ENCODE data around the gene MUC12.

The MUC12 gene

DNA sequence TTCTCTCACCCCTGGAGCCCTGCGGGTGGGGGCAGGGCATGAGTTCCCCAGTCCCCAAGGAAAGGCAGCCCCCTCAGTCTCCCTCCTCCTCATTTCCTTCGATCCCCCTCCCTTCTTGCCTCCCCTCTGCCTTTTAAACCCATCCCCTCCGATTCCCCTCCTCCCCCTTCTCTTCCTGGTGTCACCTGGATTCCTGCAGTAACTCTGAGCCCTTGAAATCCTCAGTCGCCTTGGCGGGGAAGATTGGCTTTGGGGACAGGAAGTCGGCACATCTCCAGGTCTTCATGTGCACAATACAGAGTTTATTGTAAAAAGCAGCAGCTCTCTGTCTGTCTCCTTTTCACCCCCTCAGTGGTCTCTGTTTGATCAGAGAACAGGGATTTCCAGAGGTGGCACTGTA lies 1.3 kb upstream of the MUC12 start:
- TF ChIP-seq GATA3 (IDR thresholded peaks at IDR 0.05; ENCODE audit: low read depth, low read length) (no peak), GATA2 (IDR thresholded peaks at IDR 0.05; ENCODE audit: low read depth, low read length) (no peak)

DNA sequence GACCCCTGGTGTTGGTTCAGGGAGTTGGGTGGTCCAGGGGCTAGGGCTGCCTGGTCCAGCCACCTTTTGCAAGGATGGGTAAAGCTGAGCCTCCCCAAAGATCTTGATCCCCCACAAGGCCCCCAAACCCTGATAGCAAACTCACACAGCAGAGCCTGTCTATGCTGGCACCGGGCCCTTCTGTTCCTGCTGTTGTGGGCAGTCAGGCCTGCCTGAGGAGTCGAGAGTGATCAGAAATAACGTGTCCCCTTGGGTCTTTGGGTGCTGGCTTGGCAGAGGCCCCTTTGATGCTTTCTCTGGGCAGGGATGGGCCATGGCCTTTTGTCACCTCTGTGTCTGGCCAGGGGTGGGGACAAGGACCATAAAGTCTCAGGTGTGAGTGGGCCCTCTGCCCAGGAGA lies 715 bp upstream of the MUC12 start:
- no peak for TF ChIP-seq GATA3 (IDR thresholded peaks at IDR 0.05; ENCODE audit: low read depth, low read length)
- TF ChIP-seq GATA2 (IDR thresholded peaks at IDR 0.05; ENCODE audit: low read depth, low read length), result no peak

GRCh38 chr7:100971111-100972001 lies 2.0 kb downstream of the MUC12 start:
- TF ChIP-seq GATA2 (IDR thresholded peaks at IDR 0.05; ENCODE audit: low read depth, low read length) (no peak), GATA3 (IDR thresholded peaks at IDR 0.05; ENCODE audit: low read depth, low read length) (no peak)

GRCh38 chr7:100972002-100972347 lies 2.6 kb downstream of the MUC12 start:
- TF ChIP-seq GATA3 (IDR thresholded peaks at IDR 0.05; ENCODE audit: low read depth, low read length) (no peak), GATA2 (IDR thresholded peaks at IDR 0.05; ENCODE audit: low read depth, low read length) (no peak)

DNA sequence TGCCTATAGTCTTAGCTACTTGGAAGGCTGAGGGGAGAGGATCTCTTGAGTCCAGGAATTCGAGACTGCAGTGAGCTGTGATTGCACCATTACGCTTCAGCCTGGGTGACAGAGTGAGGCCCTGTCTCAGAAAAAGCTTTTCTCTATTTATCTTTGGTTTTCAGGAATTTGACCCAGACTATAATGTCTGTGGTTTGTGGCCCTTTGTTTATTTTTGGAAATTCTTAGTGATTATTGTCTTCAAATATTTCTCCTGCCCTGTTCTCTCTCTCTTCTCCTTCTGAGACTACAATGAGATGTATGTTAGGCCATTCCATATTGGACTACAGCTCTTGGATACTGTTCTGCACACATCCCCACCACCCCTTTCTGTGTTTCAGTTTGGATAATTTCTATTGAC lies 4.7 kb downstream of the MUC12 start:
- no peak for TF ChIP-seq GATA2 (IDR thresholded peaks at IDR 0.05; ENCODE audit: low read depth, low read length)
- TF ChIP-seq GATA3 (IDR thresholded peaks at IDR 0.05; ENCODE audit: low read depth, low read length), result no peak

DNA sequence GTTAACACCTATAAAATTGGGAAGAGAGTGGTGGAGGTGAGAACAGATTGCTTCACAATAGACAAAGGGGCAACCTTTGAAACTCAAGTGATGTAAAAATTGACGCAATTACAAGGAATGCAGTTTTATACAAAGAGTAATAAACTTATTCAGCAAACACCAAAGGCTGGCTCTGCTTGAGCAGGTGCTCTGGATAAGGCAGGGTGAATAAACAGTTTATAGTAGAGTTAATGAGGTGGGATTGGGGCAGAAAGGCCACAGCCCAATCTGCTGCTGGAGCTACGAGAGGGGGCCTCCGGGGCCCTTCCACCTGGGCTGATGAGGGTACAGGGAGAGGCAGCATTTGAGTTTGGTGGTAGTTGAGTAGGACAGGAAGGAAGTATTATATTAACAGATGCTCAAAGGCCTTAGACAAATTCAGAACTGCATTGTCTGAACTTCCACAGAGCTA lies 6.0 kb downstream of the MUC12 start:
- no peak for TF ChIP-seq GATA2 (IDR thresholded peaks at IDR 0.05; ENCODE audit: low read depth, low read length)
- TF ChIP-seq GATA3 (IDR thresholded peaks at IDR 0.05; ENCODE audit: low read depth, low read length), result no peak

- no peak for TF ChIP-seq GATA2 (IDR thresholded peaks at IDR 0.05; ENCODE audit: low read depth, low read length)
- TF ChIP-seq GATA3 (IDR thresholded peaks at IDR 0.05; ENCODE audit: low read depth, low read length), result no peak
Observed at GRCh38 chr7:100978300-100978699, 8.9 kb downstream of the MUC12 start.

GRCh38 chr7:100983451-100984187 lies 14.3 kb downstream of the MUC12 start:
- TF ChIP-seq GATA2 (IDR thresholded peaks at IDR 0.05; ENCODE audit: low read depth, low read length) (no peak), GATA3 (IDR thresholded peaks at IDR 0.05; ENCODE audit: low read depth, low read length) (no peak)

GRCh38 chr7:100991631-100992030 lies 22.3 kb downstream of the MUC12 start:
- TF ChIP-seq GATA2 (IDR thresholded peaks at IDR 0.05; ENCODE audit: low read depth, low read length) (no peak), GATA3 (IDR thresholded peaks at IDR 0.05; ENCODE audit: low read depth, low read length) (no peak)

DNA sequence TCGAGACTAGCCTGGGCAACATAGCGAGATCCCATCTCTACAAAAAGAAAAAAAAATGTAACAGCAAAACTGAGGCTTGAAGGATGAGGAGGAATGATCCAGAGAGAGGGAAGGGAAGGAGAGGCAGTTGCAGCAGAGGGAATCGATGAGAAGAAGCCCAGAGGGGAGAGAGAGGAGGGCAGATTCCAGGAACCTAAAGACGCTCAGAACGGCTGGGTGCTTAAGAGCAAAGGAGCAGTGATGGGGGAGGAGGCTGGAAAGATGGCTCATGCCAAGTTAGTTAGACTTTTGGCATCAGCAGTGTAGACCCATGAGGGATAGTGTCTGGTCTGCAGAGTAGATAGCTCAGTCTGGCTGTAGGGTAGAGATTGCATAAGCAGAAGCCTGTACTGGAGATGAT lies 40.3 kb downstream of the MUC12 start:
- TF ChIP-seq GATA3 (IDR thresholded peaks at IDR 0.05; ENCODE audit: low read depth, low read length) (no peak), GATA2 (IDR thresholded peaks at IDR 0.05; ENCODE audit: low read depth, low read length) (no peak)

GRCh38 chr7:101012931-101013330 lies 43.6 kb downstream of the MUC12 start:
- no peak for TF ChIP-seq GATA2 (IDR thresholded peaks at IDR 0.05; ENCODE audit: low read depth, low read length)
- no peak for TF ChIP-seq GATA3 (IDR thresholded peaks at IDR 0.05; ENCODE audit: low read depth, low read length)

DNA sequence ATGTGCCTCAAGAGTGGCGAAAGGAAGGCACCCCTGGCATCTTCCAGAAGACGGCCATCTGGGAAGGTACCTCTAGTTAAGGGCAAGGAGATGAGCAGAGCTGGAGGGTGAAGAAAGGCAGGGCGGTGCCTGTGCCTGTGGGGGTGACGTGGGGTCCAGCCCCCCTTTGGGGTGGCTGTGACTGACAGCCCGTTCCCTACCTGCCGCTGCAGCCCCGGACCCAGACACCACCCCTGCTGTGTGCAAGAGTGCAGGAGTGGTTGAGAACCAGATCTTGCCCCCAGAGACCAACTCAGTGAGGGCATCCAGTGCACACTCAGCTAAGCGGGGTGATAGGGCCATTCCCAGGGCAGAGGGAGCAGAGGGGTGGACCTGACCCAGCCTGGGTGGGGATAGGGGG lies 46.3 kb downstream of the MUC12 start:
- TF ChIP-seq GATA2 (IDR thresholded peaks at IDR 0.05; ENCODE audit: low read depth, low read length) (no peak), GATA3 (IDR thresholded peaks at IDR 0.05; ENCODE audit: low read depth, low read length) (no peak)

DNA sequence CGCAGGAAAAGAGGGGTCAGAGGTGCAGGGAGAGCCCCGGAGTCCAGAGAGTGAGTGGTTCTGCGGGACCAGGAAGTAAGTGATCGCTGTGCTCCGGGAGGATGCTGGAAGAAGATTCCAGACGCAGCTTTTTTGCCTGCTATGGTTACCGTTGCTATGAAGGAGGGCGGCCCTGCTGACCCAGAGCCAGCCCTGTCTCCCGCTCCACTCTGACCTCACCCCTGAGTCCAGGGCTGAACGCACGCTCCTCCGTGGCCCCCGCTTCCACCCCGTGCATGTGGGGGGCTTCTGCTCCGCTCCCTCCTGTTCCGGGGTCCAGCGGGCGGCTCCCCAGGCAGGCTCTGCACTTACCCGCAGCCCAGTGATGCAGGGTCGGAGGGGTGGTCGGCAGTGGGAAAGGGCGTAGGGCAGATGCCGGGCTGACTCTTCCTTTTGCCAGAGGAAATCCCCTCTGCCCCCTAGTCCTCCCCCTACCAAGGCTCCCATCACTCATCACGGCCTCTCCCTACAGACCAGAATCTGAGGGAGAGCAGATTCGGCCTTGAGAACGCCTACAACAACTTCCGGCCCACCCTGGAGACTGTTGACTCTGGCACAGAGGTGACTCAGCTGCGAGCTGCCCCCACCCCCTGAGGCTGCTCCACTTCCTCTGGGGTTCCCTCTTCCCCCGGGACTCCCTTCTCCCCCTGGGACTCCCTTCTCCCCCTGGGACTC lies 47.9 kb downstream of the MUC12 start:
- TF ChIP-seq GATA2 (IDR thresholded peaks at IDR 0.05; ENCODE audit: low read depth, low read length) (no peak), GATA3 (IDR thresholded peaks at IDR 0.05; ENCODE audit: low read depth, low read length) (no peak)
